GM18858 (cell line): Measurements from ENCODE around the gene PRODH2.
A peak's percentile ranks its signal among the peaks of the same experiment; 100 is the strongest.

Source experiments
- ATAC-seq: cut with Tn5 transposase; IDR thresholded peaks from one replicate; pipeline ENCODE4 v1.9.1; 2021; ENCODE audit not compliant: unreplicated experiment

The PRODH2 gene

GRCh38 chr19:35759697-35760096, 52.9 kb downstream of the PRODH2 start:
- no peak for ATAC-seq

DNA sequence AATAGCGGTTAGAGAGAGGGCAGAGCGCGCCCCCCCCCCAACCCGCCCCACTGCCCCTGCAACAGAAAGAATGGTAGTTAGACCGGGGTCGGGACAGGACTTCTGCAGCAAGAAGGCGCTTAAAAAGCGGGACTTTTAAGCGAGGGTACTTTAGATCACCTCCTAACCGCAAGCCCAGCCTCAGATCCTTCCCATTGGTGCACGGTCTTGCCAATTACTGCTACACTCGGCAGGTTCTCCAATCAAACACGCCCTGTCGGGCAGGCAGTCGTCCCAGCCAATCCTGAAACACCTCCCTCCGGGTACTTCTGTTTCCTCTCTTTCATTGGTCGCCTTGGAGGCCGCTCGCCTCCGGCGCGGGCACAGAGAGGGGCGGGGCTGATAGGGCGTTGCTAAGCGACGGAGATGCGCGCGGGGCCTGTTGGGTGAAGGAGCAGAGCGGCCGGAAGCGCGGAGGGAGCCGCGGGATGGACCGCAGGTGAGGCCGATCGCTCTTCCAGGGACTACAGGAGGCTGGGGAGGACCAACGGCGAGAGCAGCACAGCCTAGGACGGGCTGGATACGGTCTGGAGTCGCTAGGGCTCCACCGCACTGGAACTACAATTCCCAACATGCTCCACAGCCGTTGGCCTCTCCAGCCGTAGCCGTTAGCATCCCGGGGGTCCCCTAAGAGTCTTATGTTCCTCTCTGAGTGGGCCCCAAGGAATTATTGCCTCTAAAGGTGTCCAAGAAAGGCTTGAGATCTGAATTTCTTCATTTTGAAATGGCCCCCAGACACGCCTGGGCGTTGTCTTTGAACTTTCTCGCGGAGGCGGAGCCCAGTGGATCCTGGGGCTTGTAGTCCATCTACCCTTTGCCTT, 54.7 kb downstream of the PRODH2 start, which contains the start of gene PROSER3:
TSS of gene PROSER3 (plus strand) at position 428 of the 860 bp plus-strand sequence. CDS start at position 468, 40 bp downstream.
- ATAC-seq = peak; percentile 92

GRCh38 chr19:35757231-35757748, 55.4 kb downstream of the PRODH2 start:
- ATAC-seq = no peak

DNA sequence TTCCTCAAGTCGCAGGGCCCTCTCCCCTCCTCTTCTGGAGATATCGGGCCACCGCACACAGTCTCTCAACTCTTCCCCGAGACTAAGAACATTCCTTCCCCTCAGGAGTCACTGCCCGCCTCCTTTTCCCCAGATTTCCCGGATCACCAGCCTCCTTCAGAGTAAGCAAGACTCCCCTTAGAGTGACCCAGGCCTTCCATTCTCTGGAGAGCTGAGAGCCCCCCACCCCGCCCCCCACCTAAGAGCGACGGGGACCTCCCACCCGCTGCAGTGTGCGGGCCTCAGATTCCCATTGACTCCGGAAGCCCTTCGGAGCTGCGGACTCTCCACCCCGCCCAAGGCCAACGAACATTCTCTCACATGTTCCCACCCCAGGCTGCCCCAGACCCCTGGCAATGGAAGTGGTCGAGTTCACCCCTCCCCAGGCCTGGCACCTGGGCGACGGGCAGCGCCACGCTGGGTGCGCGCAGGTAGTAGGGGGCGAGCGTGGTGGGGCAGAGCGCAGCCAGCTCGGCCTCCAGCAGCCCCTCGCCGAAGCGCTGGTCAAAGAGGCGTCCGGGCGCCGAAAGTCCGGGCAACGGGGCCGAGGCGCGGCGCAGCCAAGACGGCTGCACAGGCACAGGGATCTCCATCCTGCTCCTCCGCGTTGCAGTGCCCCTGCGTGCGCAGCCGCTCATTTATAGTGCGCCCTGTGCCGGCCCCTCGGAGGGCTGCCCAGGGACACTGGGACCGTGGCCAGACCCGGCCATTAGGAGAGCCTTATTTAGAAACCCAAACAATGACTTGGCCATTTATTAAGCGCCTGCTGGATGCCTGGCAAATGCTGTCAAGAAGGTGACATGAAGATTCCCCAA, 56.0 kb downstream of the PRODH2 start, which contains the start of gene HSPB6:
TSS of gene HSPB6 (minus strand) at position 653 of the 854 bp plus-strand sequence. CDS start at position 632, 21 bp downstream.
- ATAC-seq = no peak

GRCh38 chr19:35755550-35756376, 56.9 kb downstream of the PRODH2 start:
- no peak for ATAC-seq

DNA sequence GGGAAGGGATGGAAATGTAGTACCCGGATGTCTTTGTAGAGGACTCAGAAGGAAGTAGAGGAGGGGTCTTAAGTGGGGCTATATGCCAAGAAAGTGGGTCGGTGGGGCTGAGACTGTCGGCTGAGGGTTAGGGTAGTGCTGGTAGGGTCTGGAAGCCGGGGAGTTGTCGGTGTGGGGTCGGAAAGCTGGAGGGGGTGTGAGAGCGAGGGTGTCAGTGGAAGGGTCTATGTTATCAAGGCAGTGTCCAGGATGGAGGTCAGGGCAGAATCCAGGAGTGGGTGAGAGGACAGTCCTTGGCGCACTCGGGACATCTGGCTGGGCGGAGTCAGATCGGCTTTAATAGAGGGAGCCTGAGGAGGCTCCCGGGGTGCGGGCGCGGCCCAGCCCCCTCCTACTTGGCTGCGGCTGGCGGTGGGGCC, 57.5 kb downstream of the PRODH2 start:
- no peak for ATAC-seq

DNA sequence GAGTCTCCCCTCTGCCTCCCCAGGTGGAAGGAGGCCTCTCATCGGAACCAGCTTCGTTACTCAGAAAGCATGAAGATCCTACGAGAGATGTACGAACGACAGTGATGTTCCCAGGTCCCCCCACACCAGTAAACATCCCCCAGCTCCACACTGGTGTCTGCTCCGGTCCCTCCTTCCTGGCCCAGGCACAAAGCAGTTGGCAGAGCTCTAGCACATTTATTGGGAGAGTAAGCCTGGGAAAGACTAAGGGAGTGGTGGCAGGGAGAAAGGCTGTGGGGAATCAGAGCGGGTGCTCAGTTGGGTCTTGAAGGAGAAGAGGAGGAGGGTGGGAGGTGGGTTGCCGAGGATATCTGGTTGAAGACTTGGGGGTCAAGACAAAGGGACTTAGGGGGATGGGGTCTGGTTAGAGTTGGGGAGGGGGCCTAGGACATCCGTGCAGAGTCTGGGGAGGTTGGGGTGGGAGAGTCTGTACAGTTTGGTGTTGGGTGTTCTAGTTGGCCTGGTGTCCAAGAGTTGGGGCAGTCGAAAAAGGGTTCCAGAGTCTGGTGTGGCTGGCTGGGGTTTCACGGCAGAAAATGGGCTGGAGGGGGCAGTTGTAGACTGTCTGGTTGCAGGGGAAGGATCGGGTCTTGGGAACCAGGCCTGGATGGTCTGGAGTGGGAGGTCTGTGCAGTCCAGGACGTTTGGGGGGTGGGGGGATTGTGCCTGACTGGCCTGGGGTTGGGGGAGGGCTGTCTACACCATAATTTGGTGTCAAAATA, 58.1 kb downstream of the PRODH2 start:
- no peak for ATAC-seq

DNA sequence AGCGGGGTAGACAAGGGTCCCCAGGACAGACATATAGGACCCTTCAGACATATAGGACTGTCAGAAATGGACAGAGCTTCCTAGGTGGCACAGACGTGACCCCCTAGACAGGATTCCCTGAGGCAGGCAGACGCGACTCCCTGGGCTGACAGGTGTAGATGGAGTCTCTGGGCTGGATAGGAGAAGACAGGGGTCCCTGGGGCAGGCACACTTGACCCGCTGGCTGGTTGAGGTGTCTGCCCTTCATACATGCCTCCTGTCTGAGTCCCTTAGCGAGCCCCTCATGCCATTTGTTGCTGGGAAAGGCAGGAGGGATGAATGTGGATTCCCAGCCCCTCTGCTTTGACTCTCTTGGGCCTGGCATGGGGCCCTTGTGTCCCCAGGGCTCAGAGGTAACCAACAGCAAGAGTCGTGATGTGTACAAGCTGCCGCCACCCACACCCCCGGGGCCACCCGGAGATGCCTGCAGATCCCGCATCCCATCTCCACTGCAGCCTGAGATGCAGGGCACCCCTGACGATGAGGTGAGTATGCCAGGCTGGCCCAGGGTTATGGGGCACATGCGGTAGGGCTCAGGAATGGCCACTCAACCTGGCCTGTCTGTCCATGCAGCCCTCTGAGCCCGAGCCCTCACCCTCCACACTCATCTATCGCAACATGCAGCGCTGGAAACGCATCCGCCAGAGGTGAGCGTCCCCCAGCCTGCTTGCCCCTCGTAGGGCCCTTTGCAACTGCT, 58.8 kb downstream of the PRODH2 start:
- ATAC-seq = no peak

- no peak for ATAC-seq
Measured at GRCh38 chr19:35752746-35753350, 59.8 kb downstream of the PRODH2 start.

- ATAC-seq = no peak
Measured at GRCh38 chr19:35751839-35752745, 60.6 kb downstream of the PRODH2 start.

- ATAC-seq = no peak
Measured at GRCh38 chr19:35750167-35750566, 62.5 kb downstream of the PRODH2 start.
